GM23338 (cell line): ENCODE measurements around the gene SNCA. TPM values are rescaled to one million over a fixed set of nuclear protein-coding genes. Genes with fewer than 3 reads are reported as not detected.
A peak's percentile ranks its signal among the peaks of the same experiment; 100 is the strongest.

Source experiments
- ATAC-seq: fragments of 200-7000 bp; cut with Tn5 transposase; 3 replicates; pipeline ENCODE4 v1.9.1; 2020
- DNase-seq: peaks from one replicate; pipeline ENCODE4 v3.0.0-alpha.2; 2015; ENCODE audit warnings: low spot score
- H2AFZ ChIP-seq: fragments of 200-600 bp; sonication (generic); 2 replicates; pipeline ENCODE4 v1.8.0; 2016; ENCODE audit warnings: antibody characterized with exemption, mild to moderate bottlenecking, moderate library complexity
- H3F3A ChIP-seq: fragments of 200-600 bp; sonication (generic); replicated peaks from 2 replicates; pipeline ENCODE4 v1.8.0; 2017; ENCODE audit warnings: antibody characterized with exemption, mixed run types, low read depth
- H3K27ac ChIP-seq: fragments of 200-600 bp; sonication (generic); 2 replicates; pipeline ENCODE4 v1.6.1; 2016; ENCODE audit warnings: low read depth
- H3K27me3 ChIP-seq: fragments of 200-600 bp; sonication (generic); 2 replicates; pipeline ENCODE4 v1.8.0; 2016; ENCODE audit warnings: mild to moderate bottlenecking, mixed run types, moderate library complexity; ENCODE audit not compliant: insufficient read depth
- H3K36me3 ChIP-seq: fragments of 200-600 bp; sonication (generic); 2 replicates; pipeline ENCODE4 v1.8.0; 2016; ENCODE audit warnings: mild to moderate bottlenecking; ENCODE audit not compliant: insufficient read depth
- H3K4me1 ChIP-seq: fragments of 200-600 bp; sonication (generic); 2 replicates; pipeline ENCODE4 v1.8.0; 2016; ENCODE audit warnings: mild to moderate bottlenecking, moderate library complexity; ENCODE audit not compliant: insufficient read depth
- H3K4me2 ChIP-seq: fragments of 200-600 bp; sonication (generic); 2 replicates; pipeline ENCODE4 v1.7.1; 2017; ENCODE audit warnings: mixed run types
- H3K4me3 ChIP-seq: fragments of 200-600 bp; sonication (generic); 2 replicates; pipeline ENCODE4 v1.6.1; 2016; ENCODE audit warnings: mixed run types
- H3K79me2 ChIP-seq: fragments of 200-600 bp; sonication (generic); replicated peaks from 2 replicates; pipeline ENCODE4 v1.8.0; 2017; ENCODE audit warnings: mild to moderate bottlenecking; ENCODE audit not compliant: insufficient read depth
- H3K9me2 ChIP-seq: fragments of 200-600 bp; sonication (generic); 2 replicates; pipeline ENCODE4 v1.8.0; 2017; ENCODE audit not compliant: insufficient read depth
- H4K20me1 ChIP-seq: fragments of 200-600 bp; sonication (generic); replicated peaks from 2 replicates; pipeline ENCODE4 v1.8.0; 2017; ENCODE audit warnings: mild to moderate bottlenecking; ENCODE audit not compliant: insufficient read depth
- H3K27ac Mint-ChIP-seq: 2 replicates; pipeline ENCODE4 v1.8.0; 2020; ENCODE audit warnings: inconsistent platforms, mild to moderate bottlenecking, moderate library complexity, mixed read lengths
- H3K27me3 Mint-ChIP-seq: 3 replicates; pipeline ENCODE4 v1.8.0; 2022; ENCODE audit warnings: low read depth, mild to moderate bottlenecking, moderate library complexity, mixed read lengths, inconsistent platforms; ENCODE audit not compliant: insufficient read depth, poor library complexity
- H3K36me3 Mint-ChIP-seq: 3 replicates; pipeline ENCODE4 v1.8.0; 2021; ENCODE audit warnings: low read depth, mild to moderate bottlenecking, inconsistent platforms, moderate library complexity, mixed read lengths
- H3K4me1 Mint-ChIP-seq: 3 replicates; pipeline ENCODE4 v1.8.0; 2020; ENCODE audit warnings: mild to moderate bottlenecking, inconsistent platforms, mixed read lengths
- H3K4me3 Mint-ChIP-seq: 3 replicates; pipeline ENCODE4 v1.8.0; 2021; ENCODE audit warnings: moderate library complexity, mild to moderate bottlenecking, inconsistent platforms, mixed read lengths
- H3K9me3 Mint-ChIP-seq: 3 replicates; pipeline ENCODE4 v1.8.0; 2020; ENCODE audit warnings: moderate library complexity, mild to moderate bottlenecking, inconsistent platforms, mixed read lengths
- EZH2phosphoT487 ChIP-seq: fragments of 200-600 bp; sonication (generic); IDR thresholded peaks from one replicate; pipeline ENCODE4 v1.8.1; 2018; ENCODE audit warnings: antibody characterized with exemption; ENCODE audit not compliant: unreplicated experiment
- NANOG ChIP-seq: IDR thresholded peaks from 2 replicates; pipeline ENCODE4 v1.6.1; 2016; ENCODE audit warnings: antibody characterized with exemption, borderline replicate concordance
- POLR2AphosphoS5 ChIP-seq: IDR thresholded peaks from 2 replicates; pipeline ENCODE4 v1.6.1; 2016; ENCODE audit warnings: antibody characterized with exemption, low read depth
- STAT1 ChIP-seq: IDR thresholded peaks from one replicate; pipeline ENCODE4 v1.6.1; 2016; ENCODE audit warnings: antibody characterized with exemption; ENCODE audit not compliant: unreplicated experiment
- ZNF114 ChIP-seq: fragments of 250-450 bp; sonication (Bioruptor Pico); IDR thresholded peaks from 2 replicates; pipeline ENCODE4 v1.5.0; 2020; ENCODE audit warnings: mild to moderate bottlenecking, moderate library complexity
- ZNF331 ChIP-seq: fragments of 250-450 bp; sonication (Bioruptor Pico); IDR thresholded peaks from 2 replicates; pipeline ENCODE4 v1.5.0; 2020; ENCODE audit warnings: low read depth, mild to moderate bottlenecking, moderate library complexity
- polyA plus RNA-seq: library from polyadenylated mRNA; unstranded; fragments of >200 nt; fragmentation: Nextera tagmentation; extraction: Ambion mirVana; gene quantifications from 2 replicates; pipeline ENCODE4 v1.2.1, GENCODE V29; 2016
- total RNA-seq: library from RNA; depleted of rRNA; stranded (reverse); fragments of >200 nt; shearing (Covaris generic); gene quantifications from 2 replicates; pipeline ENCODE4 v1.2.3, GENCODE V29; 2014
- TF ChIP-seq, protein P1 (sequence below), 2 experiments: fragments of 200-600 bp in 1 of 2; sonication (generic) in 1 of 2; conservative IDR thresholded peaks; 2 replicates each; pipeline versions ENCODE4 v1.5.1 to v1.6.1; 2016 to 2017; ENCODE audit warnings: antibody characterized with exemption in 2 of 2, low read depth in 2 of 2, mild to moderate bottlenecking in 2 of 2, moderate library complexity in 1 of 2
- TF ChIP-seq, protein P2 (sequence below): fragments of 250-450 bp; sonication (Bioruptor Pico); IDR thresholded peaks from 2 replicates; pipeline ENCODE4 v1.5.0; 2020; ENCODE audit warnings: mild to moderate bottlenecking, moderate library complexity

The SNCA gene
- total and polyA plus RNA-seq, 2 experiments from 2014 or later: 15.6 to 31.1 TPM

- no peaks in the 10 kb centered on the region for H3K4me1 ChIP-seq
- Mint-ChIP-seq H3K36me3 (no peaks in the 10 kb centered on the region), H3K27me3 (no peaks in the 10 kb centered on the region), H3K27ac (no peak overlapping the region), H3K9me3 (no peaks in the 10 kb centered on the region), H3K4me1 (peaks cover 14% of the 10 kb centered on the region), H3K4me3 (no peak overlapping the region)
- no peak overlapping the region for H3K4me2 ChIP-seq
- H3K79me2 ChIP-seq: no peaks in the 10 kb centered on the region
- no peak for TF ChIP-seq ZNF331 (CRISPR knock-in tag)
- no peak for TF ChIP-seq ZNF114 (CRISPR knock-in tag)
- no peak for TF ChIP-seq STAT1
- no peak for TF ChIP-seq NANOG
- TF ChIP-seq POLR2AphosphoS5: no peak
- TF ChIP-seq, protein P1, sequence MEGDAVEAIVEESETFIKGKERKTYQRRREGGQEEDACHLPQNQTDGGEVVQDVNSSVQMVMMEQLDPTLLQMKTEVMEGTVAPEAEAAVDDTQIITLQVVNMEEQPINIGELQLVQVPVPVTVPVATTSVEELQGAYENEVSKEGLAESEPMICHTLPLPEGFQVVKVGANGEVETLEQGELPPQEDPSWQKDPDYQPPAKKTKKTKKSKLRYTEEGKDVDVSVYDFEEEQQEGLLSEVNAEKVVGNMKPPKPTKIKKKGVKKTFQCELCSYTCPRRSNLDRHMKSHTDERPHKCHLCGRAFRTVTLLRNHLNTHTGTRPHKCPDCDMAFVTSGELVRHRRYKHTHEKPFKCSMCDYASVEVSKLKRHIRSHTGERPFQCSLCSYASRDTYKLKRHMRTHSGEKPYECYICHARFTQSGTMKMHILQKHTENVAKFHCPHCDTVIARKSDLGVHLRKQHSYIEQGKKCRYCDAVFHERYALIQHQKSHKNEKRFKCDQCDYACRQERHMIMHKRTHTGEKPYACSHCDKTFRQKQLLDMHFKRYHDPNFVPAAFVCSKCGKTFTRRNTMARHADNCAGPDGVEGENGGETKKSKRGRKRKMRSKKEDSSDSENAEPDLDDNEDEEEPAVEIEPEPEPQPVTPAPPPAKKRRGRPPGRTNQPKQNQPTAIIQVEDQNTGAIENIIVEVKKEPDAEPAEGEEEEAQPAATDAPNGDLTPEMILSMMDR (conservative IDR thresholded peaks at IDR 0.05; ENCODE audit: low read depth in 2 of 2): no peak
- TF ChIP-seq, protein P2, sequence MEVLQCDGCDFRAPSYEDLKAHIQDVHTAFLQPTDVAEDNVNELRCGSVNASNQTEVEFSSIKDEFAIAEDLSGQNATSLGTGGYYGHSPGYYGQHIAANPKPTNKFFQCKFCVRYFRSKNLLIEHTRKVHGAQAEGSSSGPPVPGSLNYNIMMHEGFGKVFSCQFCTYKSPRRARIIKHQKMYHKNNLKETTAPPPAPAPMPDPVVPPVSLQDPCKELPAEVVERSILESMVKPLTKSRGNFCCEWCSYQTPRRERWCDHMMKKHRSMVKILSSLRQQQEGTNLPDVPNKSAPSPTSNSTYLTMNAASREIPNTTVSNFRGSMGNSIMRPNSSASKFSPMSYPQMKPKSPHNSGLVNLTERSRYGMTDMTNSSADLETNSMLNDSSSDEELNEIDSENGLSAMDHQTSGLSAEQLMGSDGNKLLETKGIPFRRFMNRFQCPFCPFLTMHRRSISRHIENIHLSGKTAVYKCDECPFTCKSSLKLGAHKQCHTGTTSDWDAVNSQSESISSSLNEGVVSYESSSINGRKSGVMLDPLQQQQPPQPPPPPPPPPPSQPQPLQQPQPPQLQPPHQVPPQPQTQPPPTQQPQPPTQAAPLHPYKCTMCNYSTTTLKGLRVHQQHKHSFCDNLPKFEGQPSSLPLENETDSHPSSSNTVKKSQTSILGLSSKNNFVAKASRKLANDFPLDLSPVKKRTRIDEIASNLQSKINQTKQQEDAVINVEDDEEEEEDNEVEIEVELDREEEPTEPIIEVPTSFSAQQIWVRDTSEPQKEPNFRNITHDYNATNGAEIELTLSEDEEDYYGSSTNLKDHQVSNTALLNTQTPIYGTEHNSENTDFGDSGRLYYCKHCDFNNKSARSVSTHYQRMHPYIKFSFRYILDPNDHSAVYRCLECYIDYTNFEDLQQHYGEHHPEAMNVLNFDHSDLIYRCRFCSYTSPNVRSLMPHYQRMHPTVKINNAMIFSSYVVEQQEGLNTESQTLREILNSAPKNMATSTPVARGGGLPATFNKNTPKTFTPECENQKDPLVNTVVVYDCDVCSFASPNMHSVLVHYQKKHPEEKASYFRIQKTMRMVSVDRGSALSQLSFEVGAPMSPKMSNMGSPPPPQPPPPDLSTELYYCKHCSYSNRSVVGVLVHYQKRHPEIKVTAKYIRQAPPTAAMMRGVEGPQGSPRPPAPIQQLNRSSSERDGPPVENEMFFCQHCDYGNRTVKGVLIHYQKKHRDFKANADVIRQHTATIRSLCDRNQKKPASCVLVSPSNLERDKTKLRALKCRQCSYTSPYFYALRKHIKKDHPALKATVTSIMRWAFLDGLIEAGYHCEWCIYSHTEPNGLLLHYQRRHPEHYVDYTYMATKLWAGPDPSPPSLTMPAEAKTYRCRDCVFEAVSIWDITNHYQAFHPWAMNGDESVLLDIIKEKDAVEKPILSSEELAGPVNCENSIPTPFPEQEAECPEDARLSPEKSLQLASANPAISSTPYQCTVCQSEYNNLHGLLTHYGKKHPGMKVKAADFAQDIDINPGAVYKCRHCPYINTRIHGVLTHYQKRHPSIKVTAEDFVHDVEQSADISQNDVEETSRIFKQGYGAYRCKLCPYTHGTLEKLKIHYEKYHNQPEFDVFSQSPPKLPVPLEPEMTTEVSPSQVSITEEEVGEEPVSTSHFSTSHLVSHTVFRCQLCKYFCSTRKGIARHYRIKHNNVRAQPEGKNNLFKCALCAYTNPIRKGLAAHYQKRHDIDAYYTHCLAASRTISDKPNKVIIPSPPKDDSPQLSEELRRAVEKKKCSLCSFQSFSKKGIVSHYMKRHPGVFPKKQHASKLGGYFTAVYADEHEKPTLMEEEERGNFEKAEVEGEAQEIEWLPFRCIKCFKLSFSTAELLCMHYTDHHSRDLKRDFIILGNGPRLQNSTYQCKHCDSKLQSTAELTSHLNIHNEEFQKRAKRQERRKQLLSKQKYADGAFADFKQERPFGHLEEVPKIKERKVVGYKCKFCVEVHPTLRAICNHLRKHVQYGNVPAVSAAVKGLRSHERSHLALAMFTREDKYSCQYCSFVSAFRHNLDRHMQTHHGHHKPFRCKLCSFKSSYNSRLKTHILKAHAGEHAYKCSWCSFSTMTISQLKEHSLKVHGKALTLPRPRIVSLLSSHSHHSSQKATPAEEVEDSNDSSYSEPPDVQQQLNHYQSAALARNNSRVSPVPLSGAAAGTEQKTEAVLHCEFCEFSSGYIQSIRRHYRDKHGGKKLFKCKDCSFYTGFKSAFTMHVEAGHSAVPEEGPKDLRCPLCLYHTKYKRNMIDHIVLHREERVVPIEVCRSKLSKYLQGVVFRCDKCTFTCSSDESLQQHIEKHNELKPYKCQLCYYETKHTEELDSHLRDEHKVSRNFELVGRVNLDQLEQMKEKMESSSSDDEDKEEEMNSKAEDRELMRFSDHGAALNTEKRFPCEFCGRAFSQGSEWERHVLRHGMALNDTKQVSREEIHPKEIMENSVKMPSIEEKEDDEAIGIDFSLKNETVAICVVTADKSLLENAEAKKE (CRISPR knock-in tag): no peak
- no peak for TF ChIP-seq EZH2phosphoT487
- DNase-seq: peak; percentile 30
- no peak overlapping the region for H3K4me3 ChIP-seq
- no peaks in the 10 kb centered on the region for H3K27me3 ChIP-seq
- H4K20me1 ChIP-seq: no peaks in the 10 kb centered on the region
- ATAC-seq: peak; percentile 78
- H2AFZ ChIP-seq: no peak overlapping the region
- no peaks in the 10 kb centered on the region for H3F3A ChIP-seq
- no peaks in the 10 kb centered on the region for H3K9me2 ChIP-seq
- H3K27ac ChIP-seq: no peak overlapping the region
- no peaks in the 10 kb centered on the region for H3K36me3 ChIP-seq
Measured at GRCh38 chr4:89722517-89722916, 114.4 kb downstream of the SNCA start.
